ENCODE data around the gene GATAD2A.

GATAD2A gene

DNA sequence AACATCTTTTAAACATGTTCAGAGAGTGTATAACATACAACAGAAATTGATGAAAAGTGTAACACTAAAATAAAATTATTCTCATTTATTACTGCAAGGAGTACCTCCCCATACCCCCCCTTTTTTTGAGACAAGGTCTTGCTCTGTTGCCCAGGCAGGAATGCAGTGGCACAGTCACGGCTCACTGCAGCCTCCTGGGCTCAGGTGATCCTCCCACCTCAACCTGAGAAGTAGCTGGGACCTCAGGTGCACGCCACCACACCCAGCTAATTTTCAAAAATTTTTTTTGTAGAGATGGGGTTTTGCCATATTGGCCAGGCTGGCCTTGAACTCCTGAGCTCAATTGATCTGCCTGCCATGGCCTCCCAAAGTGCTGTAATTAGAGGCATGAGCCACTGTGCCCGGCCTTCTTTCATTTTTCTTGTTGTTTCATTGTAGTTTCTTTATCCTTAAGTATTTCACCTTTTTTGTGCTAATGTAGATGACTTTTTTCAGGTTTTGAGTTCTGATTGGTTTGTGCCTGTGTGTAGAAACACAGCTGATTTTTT lies 28.3 kb downstream of the GATAD2A start:
- H3K4me3 ChIP-seq (ENCODE audit: low read depth, low read length): no peak overlapping the region
- no peak for TF ChIP-seq CTCF (conservative IDR thresholded peaks at IDR 0.05; ENCODE audit: low read depth, low read length)
- no peak for DNase-seq (ENCODE audit: low read depth)

DNA sequence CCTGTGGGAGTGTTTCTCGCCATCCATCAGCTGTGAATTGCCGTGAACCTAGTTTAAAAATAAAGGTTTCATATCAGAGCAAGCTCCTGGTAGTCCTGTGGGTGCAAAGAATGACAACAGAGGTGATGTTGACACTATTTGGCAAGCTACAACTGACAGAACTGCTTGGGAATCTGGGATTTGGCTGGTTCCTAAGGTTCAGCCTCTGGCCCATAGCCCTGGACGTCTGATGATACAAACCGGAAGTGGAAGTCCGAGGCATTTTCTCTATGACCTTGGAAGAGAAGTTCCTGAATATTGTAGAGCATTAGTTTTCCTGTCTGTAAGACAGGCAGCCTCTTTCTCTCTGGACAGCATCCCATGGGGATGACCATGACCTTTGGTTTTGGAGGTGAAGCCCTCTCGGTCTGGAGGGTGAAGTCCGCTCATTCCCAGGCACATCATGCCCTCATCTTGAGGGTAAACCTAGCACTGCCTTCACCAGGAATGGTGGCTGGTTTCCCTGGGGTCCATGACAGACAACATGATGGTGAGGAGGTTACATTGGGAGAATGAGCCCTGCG lies 29.1 kb downstream of the GATAD2A start:
- H3K4me3 ChIP-seq (ENCODE audit: low read depth, low read length): no peak overlapping the region
- TF ChIP-seq CTCF (conservative IDR thresholded peaks at IDR 0.05; ENCODE audit: low read depth, low read length): no peak
- DNase-seq (ENCODE audit: low read depth): peak; percentile 30

DNA sequence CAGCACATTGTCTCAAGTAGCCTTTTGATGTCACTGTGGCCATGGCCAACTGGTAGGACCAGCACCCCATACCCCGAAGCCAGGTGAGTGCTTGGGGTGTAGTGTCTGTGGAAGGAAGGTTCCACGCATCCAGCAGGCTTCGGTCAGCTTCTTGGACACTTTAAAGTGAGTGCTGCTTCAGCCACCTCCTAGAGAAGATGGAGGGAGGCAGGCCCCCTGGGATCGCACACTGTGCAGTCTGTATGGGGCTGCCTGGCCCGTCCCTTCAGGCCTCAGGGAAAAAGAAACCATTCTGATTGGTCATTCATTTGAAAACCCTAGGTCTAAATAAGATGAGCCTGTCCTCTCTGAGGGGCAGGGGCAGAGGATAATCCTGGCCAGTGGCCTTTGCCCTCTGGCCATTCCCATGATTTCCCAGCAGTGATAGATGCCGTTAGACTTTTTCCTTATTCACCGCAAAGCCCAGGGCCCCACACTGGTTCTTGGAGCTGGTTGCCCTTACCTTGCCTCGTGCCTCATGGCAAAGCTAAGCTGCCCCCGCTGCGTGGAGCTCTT lies 30.7 kb downstream of the GATAD2A start:
- H3K4me3 ChIP-seq (ENCODE audit: low read depth, low read length): no peak overlapping the region
- no peak for DNase-seq (ENCODE audit: low read depth)
- no peak for TF ChIP-seq CTCF (conservative IDR thresholded peaks at IDR 0.05; ENCODE audit: low read depth, low read length)

DNA sequence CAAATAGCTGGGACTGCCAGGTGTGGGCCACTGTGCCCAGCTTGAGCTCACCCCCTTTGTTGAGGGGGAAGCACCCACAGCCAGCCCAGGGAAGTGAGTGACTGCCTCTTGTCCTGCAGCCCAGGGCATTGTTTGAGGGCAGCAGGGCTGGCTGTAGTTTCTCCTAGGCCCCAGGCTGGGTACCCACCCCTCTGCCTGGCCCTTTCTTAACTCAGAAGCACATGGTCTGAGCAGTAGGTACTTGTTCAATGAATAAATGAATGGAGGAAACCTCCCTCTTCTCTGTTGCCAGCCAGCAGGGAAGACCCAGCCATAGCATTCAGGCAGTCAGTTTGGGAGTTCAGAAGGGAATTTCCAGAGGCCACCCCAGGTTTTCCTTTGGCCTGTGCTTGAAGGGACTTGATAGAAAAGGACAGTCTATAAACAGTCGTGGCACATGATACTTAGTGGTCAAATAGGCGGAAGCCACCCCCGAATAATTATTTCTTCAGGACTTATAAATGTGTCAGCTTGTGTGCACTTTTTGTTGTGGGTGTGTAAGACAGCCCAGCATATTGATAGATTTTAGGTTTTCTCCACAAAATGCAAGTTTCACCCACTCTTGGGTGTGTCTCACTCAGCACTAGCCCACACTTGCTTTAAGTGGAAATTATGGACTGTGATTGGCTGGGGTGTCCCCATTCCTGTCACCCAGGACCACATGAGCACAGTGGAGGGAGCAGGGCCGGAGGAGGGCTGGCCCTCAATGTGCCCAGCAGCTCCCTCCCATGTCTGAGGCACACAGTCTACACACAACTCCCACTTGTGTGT lies 33.1 kb downstream of the GATAD2A start:
- DNase-seq (ENCODE audit: low read depth): no peak
- no peak overlapping the region for H3K4me3 ChIP-seq (ENCODE audit: low read depth, low read length)
- TF ChIP-seq CTCF (conservative IDR thresholded peaks at IDR 0.05; ENCODE audit: low read depth, low read length): no peak

- no peak overlapping the region for H3K4me3 ChIP-seq (ENCODE audit: low read depth, low read length)
- TF ChIP-seq CTCF (conservative IDR thresholded peaks at IDR 0.05; ENCODE audit: low read depth, low read length): no peak
- DNase-seq (ENCODE audit: low read depth): no peak
Observed at GRCh38 chr19:19439176-19439482, 33.7 kb downstream of the GATAD2A start.

DNA sequence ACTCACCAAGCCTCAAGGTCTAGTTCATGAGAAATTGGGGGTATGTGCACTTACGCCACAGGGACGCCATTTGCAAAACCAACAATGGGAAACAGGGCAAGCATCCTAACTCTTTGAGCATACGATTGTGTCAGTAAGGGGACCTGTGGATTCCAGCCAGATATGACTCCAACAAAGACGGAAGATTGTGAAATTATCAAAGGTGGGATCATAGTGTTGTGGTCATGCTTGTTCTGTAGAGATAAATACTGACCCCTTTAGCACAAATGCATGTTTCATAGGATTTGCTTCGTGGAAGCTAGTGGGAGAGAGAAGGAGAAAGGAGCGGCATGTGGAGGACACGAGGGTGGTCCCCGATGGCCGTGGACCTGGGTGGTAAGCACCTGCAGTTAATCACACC lies 37.8 kb downstream of the GATAD2A start:
- H3K4me3 ChIP-seq (ENCODE audit: low read depth, low read length): no peak overlapping the region
- DNase-seq (ENCODE audit: low read depth): no peak
- no peak for TF ChIP-seq CTCF (conservative IDR thresholded peaks at IDR 0.05; ENCODE audit: low read depth, low read length)

All from choroid plexus epithelial cell (primary cell).